Measurements from ENCODE around the gene STK33. TPM values are rescaled to one million over a fixed set of nuclear protein-coding genes. Genes with fewer than 3 reads are reported as not detected.

STK33 gene
- total and polyA plus RNA-seq, 2 donors, result 10.5 to 13.3 TPM

DNA sequence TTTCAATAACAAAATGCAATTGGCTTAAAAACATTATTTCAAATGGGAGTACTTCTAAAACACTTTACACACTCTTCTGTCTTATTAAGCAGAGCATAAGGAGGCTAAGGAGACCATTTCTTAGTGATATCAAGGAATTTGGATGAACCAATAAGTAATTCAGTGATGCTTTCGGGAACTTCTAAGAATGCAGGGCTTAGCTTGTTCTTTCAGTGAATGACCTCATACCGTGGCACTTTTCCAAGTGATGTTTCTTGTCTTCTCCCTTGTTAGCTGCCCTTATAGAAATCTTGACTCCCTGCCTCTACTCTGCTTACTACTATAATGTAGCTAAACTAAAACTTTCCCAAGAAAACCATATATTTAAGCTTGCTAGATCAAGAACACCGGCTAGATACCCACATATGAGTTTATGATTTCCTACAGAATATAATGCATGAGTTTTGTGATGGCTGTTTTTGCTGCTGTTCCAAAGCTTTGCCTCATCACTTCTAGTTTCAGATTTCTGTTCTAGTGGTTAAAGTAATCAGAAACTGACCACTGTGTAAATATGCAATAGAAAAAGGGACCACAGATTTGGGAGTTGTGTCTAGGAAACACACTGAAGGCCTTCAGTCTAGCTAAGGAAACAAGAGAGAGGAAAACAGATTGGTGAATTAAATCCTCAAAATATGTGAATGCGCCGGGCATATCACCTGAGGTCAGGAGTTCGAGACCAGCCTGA lies 37.5 kb upstream of the STK33 start:
- no peak for DNase-seq (ENCODE audit: low read depth in 6 of 9, low spot score in 9 of 9)
- Histone ChIP-seq H3K27me3 (ENCODE audit: control insufficient read depth in 2 of 2, insufficient read depth in 1 of 2, low read length in 1 of 2) (no peaks in the 10 kb centered on the region), H3K4me3 (ENCODE audit: low read length in 2 of 2) (no peak overlapping the region), H3K9me3 (ENCODE audit: control insufficient read depth in 2 of 2, insufficient read depth in 1 of 2, low read length in 1 of 2) (no peaks in the 10 kb centered on the region), H3K36me3 (ENCODE audit: control insufficient read depth in 2 of 2, insufficient read depth in 2 of 2, low read length in 1 of 2) (peaks cover 3% of the 10 kb centered on the region in 2 donors), H3K27ac (ENCODE audit: low read depth in 1 of 2, low read length in 1 of 2) (no peak overlapping the region), H3K4me1 (ENCODE audit: control insufficient read depth in 2 of 2, insufficient read depth in 2 of 2, low read length in 2 of 2) (no peaks in the 10 kb centered on the region)
- WGBS, result 89% methylated on average over 6 of the region's 6 CpGs

DNA sequence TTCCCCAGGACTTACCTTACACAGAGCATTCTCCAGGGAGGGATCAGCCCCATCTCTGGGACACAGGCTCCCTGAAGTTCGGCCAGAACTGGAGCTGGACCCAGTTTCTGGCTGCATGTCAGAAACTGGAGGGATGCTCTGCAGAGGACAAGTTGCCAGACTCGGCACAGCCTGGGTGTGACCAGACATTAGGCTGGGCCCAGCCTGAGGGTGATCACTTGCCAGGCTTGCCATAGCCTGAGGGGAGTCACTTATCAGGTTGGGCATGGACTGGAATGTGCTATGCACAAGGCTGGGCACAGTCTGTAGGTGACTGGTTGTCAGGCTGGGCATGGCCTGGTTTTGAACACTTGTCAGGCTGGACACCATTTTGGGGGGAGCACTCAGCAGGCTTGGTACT lies 30.7 kb upstream of the STK33 start:
- peaks cover 9 to 25% of the 10 kb centered on the region in 2 donors for H3K36me3 ChIP-seq (ENCODE audit: control insufficient read depth in 2 of 2, insufficient read depth in 2 of 2, low read length in 1 of 2)
- no peak overlapping the region for H3K27ac ChIP-seq (ENCODE audit: low read depth in 1 of 2, low read length in 1 of 2)
- H3K27me3 ChIP-seq (ENCODE audit: control insufficient read depth in 2 of 2, insufficient read depth in 1 of 2, low read length in 1 of 2), result no peaks in the 10 kb centered on the region
- H3K9me3 ChIP-seq (ENCODE audit: control insufficient read depth in 2 of 2, insufficient read depth in 1 of 2, low read length in 1 of 2), result no peaks in the 10 kb centered on the region
- no peak overlapping the region for H3K4me3 ChIP-seq (ENCODE audit: low read length in 2 of 2)
- WGBS, result 97% methylated on average over 2 of the region's 2 CpGs
- H3K4me1 ChIP-seq (ENCODE audit: control insufficient read depth in 2 of 2, insufficient read depth in 2 of 2, low read length in 2 of 2), result no peaks in the 10 kb centered on the region
- no peak for DNase-seq (ENCODE audit: low read depth in 6 of 9, low spot score in 9 of 9)

DNA sequence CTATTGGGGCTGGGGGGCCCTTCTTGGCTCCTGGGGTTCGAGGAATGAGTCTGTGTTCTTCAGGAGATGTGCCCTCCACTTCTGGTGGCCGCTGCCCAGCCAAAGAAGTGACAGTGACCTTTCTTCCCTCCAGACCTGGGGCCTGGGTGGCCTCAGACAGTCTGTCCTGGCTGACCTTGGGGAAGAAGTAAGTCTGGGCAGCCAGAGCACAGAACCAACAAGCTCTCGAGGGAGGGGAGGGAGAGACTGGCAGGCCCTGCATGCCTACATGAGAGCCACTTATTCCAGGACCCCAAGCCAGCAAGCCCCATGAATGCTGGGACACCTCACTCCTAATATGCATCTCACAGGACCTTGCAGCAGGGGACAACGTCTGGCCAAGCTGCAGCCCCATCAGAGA lies 27.1 kb upstream of the STK33 start:
- no peak for DNase-seq (ENCODE audit: low read depth in 6 of 9, low spot score in 9 of 9)
- H3K4me3 ChIP-seq (ENCODE audit: low read length in 2 of 2), result no peak overlapping the region
- peaks cover 11 to 31% of the 10 kb centered on the region in 2 donors for H3K36me3 ChIP-seq (ENCODE audit: control insufficient read depth in 2 of 2, insufficient read depth in 2 of 2, low read length in 1 of 2)
- H3K27ac ChIP-seq (ENCODE audit: low read depth in 1 of 2, low read length in 1 of 2), result no peak overlapping the region
- H3K27me3 ChIP-seq (ENCODE audit: control insufficient read depth in 2 of 2, insufficient read depth in 1 of 2, low read length in 1 of 2), result no peaks in the 10 kb centered on the region
- H3K4me1 ChIP-seq (ENCODE audit: control insufficient read depth in 2 of 2, insufficient read depth in 2 of 2, low read length in 2 of 2), result no peaks in the 10 kb centered on the region
- no peaks in the 10 kb centered on the region for H3K9me3 ChIP-seq (ENCODE audit: control insufficient read depth in 2 of 2, insufficient read depth in 1 of 2, low read length in 1 of 2)
- 91% methylated on average over 4 of the region's 4 CpGs for WGBS

DNA sequence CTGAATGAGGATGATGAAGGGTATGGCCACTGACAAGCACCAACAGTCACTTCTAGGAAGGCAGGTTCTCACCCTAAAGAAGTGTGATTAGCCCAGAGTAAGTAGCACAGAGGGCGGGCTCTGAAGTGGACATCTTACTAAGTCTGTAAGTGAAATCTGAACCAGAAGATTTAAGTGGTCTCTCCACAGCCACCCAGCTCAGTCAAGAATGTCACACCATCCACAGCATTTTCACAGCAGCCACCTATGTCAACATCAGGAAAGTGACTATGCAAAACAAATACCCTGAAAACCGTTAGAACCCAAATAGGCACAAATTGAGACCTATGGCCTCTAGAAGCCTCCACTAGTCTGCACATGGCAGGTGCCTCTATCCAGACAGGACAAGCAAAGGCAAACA lies 23.0 kb upstream of the STK33 start:
- H3K4me3 ChIP-seq (ENCODE audit: low read length in 2 of 2), result no peak overlapping the region
- H3K27ac ChIP-seq (ENCODE audit: low read depth in 1 of 2, low read length in 1 of 2), result no peak overlapping the region
- no peaks in the 10 kb centered on the region for H3K4me1 ChIP-seq (ENCODE audit: control insufficient read depth in 2 of 2, insufficient read depth in 2 of 2, low read length in 2 of 2)
- no peaks in the 10 kb centered on the region for H3K27me3 ChIP-seq (ENCODE audit: control insufficient read depth in 2 of 2, insufficient read depth in 1 of 2, low read length in 1 of 2)
- 98% methylated on average over 2 of the region's 2 CpGs for WGBS
- DNase-seq (ENCODE audit: low read depth in 6 of 9, low spot score in 9 of 9), result no peak
- no peaks in the 10 kb centered on the region for H3K9me3 ChIP-seq (ENCODE audit: control insufficient read depth in 2 of 2, insufficient read depth in 1 of 2, low read length in 1 of 2)
- peaks cover 8 to 20% of the 10 kb centered on the region in 2 donors for H3K36me3 ChIP-seq (ENCODE audit: control insufficient read depth in 2 of 2, insufficient read depth in 2 of 2, low read length in 1 of 2)

DNA sequence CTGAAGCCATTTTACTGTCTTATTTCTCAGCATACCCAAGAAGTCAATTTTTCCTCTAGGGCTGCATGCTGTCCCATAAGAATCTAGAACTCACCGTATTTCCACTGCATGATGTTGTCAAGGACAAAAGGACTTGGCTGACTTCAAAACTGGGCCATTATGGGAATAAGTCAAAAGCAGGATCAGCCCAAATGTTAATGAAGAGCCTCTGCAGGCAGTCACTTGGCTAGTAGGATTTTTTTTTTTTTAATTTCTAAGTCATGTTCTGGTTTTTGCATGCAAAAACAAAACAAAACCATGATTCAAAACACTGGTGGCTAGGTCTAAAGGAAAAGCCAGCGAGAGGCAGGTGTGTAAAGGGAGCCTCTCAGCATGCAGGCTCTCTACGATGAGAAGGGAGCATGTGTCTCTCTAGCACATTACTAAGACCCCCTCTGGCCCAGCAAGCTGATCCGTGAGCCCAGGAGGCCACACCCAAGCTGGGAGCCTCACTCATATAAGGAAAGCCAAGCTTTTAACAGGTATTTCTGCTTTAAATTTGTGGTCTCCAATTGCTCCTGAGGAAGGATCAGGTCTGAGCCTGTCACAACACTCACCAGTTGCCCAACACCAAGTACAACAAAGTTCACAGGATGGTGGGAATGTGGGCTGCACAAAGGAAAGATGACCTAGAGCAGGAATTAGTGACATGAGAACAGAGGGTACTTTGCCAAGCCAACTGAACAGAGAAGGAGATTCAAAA lies 21.4 kb upstream of the STK33 start:
- no peaks in the 10 kb centered on the region for H3K27me3 ChIP-seq (ENCODE audit: control insufficient read depth in 2 of 2, insufficient read depth in 1 of 2, low read length in 1 of 2)
- no peak overlapping the region for H3K27ac ChIP-seq (ENCODE audit: low read depth in 1 of 2, low read length in 1 of 2)
- no peaks in the 10 kb centered on the region for H3K4me1 ChIP-seq (ENCODE audit: control insufficient read depth in 2 of 2, insufficient read depth in 2 of 2, low read length in 2 of 2)
- no peak for DNase-seq (ENCODE audit: low read depth in 6 of 9, low spot score in 9 of 9)
- H3K9me3 ChIP-seq (ENCODE audit: control insufficient read depth in 2 of 2, insufficient read depth in 1 of 2, low read length in 1 of 2), result no peaks in the 10 kb centered on the region
- H3K4me3 ChIP-seq (ENCODE audit: low read length in 2 of 2), result no peak overlapping the region
- 96% methylated on average over 4 of the region's 4 CpGs for WGBS
- peaks cover 4 to 12% of the 10 kb centered on the region in 2 donors for H3K36me3 ChIP-seq (ENCODE audit: control insufficient read depth in 2 of 2, insufficient read depth in 2 of 2, low read length in 1 of 2)

DNA sequence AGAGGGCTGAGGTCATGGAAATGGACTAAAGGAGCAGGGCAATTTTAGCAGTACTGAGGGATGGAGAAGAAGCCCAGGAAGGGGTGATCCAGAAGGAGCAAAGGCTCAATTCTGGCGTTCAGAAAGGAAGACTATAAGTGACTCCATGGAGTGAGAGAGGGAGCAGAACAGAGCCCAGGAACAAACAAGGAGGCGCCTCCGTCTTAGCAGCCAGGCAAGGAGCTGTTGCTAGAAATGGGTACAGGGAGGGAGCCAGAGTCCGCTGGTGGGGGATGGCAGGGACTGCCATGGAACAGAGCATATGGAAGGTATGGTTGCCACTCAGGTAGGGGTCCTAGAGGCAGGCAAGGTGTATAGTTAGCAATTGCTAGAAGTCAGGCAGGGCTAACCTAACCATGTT lies 20.5 kb upstream of the STK33 start:
- Histone ChIP-seq H3K27ac (ENCODE audit: low read depth in 1 of 2, low read length in 1 of 2) (no peak overlapping the region), H3K4me3 (ENCODE audit: low read length in 2 of 2) (no peak overlapping the region), H3K27me3 (ENCODE audit: control insufficient read depth in 2 of 2, insufficient read depth in 1 of 2, low read length in 1 of 2) (no peaks in the 10 kb centered on the region), H3K36me3 (ENCODE audit: control insufficient read depth in 2 of 2, insufficient read depth in 2 of 2, low read length in 1 of 2) (peaks cover 2 to 12% of the 10 kb centered on the region in 2 donors), H3K4me1 (ENCODE audit: control insufficient read depth in 2 of 2, insufficient read depth in 2 of 2, low read length in 2 of 2) (no peaks in the 10 kb centered on the region), H3K9me3 (ENCODE audit: control insufficient read depth in 2 of 2, insufficient read depth in 1 of 2, low read length in 1 of 2) (no peaks in the 10 kb centered on the region)
- DNase-seq (ENCODE audit: low read depth in 6 of 9, low spot score in 9 of 9), result no peak
- WGBS, result 97% methylated on average over 4 of the region's 4 CpGs

- Histone ChIP-seq H3K4me1 (ENCODE audit: control insufficient read depth in 2 of 2, insufficient read depth in 2 of 2, low read length in 2 of 2) (no peaks in the 10 kb centered on the region), H3K27me3 (ENCODE audit: control insufficient read depth in 2 of 2, insufficient read depth in 1 of 2, low read length in 1 of 2) (no peaks in the 10 kb centered on the region), H3K36me3 (ENCODE audit: control insufficient read depth in 2 of 2, insufficient read depth in 2 of 2, low read length in 1 of 2) (peaks cover 0 to 12% of the 10 kb centered on the region in 2 donors), H3K9me3 (ENCODE audit: control insufficient read depth in 2 of 2, insufficient read depth in 1 of 2, low read length in 1 of 2) (no peaks in the 10 kb centered on the region), H3K4me3 (ENCODE audit: low read length in 2 of 2) (no peak overlapping the region), H3K27ac (ENCODE audit: low read depth in 1 of 2, low read length in 1 of 2) (no peak overlapping the region)
- 98% methylated on average over 1 of the region's 1 CpG for WGBS
- no peak for DNase-seq (ENCODE audit: low read depth in 6 of 9, low spot score in 9 of 9)
Observed at GRCh38 chr11:8613036-8613435, 19.0 kb upstream of the STK33 start.

GRCh38 chr11:8612522-8612921 lies 18.5 kb upstream of the STK33 start:
- H3K9me3 ChIP-seq (ENCODE audit: control insufficient read depth in 2 of 2, insufficient read depth in 1 of 2, low read length in 1 of 2), result no peaks in the 10 kb centered on the region
- H3K36me3 ChIP-seq (ENCODE audit: control insufficient read depth in 2 of 2, insufficient read depth in 2 of 2, low read length in 1 of 2), result peaks cover 0 to 12% of the 10 kb centered on the region in 2 donors
- no peak overlapping the region for H3K27ac ChIP-seq (ENCODE audit: low read depth in 1 of 2, low read length in 1 of 2)
- no peaks in the 10 kb centered on the region for H3K27me3 ChIP-seq (ENCODE audit: control insufficient read depth in 2 of 2, insufficient read depth in 1 of 2, low read length in 1 of 2)
- no peak overlapping the region for H3K4me3 ChIP-seq (ENCODE audit: low read length in 2 of 2)
- no peaks in the 10 kb centered on the region for H3K4me1 ChIP-seq (ENCODE audit: control insufficient read depth in 2 of 2, insufficient read depth in 2 of 2, low read length in 2 of 2)
- no peak for DNase-seq (ENCODE audit: low read depth in 6 of 9, low spot score in 9 of 9)
- 93% methylated on average over 5 of the region's 5 CpGs for WGBS

GRCh38 chr11:8610532-8611116 lies 16.6 kb upstream of the STK33 start:
- H3K9me3 ChIP-seq (ENCODE audit: control insufficient read depth in 2 of 2, insufficient read depth in 1 of 2, low read length in 1 of 2), result no peaks in the 10 kb centered on the region
- no peaks in the 10 kb centered on the region for H3K27me3 ChIP-seq (ENCODE audit: control insufficient read depth in 2 of 2, insufficient read depth in 1 of 2, low read length in 1 of 2)
- peak in 5 of 9 donors; percentile 17 to 74 (median 21) for DNase-seq (ENCODE audit: low read depth in 6 of 9, low spot score in 9 of 9)
- H3K4me1 ChIP-seq (ENCODE audit: control insufficient read depth in 2 of 2, insufficient read depth in 2 of 2, low read length in 2 of 2), result no peaks in the 10 kb centered on the region
- H3K36me3 ChIP-seq (ENCODE audit: control insufficient read depth in 2 of 2, insufficient read depth in 2 of 2, low read length in 1 of 2), result peaks cover 0 to 7% of the 10 kb centered on the region in 2 donors
- WGBS, result 37% methylated on average over 7 of the region's 7 CpGs
- no peak overlapping the region for H3K4me3 ChIP-seq (ENCODE audit: low read length in 2 of 2)
- H3K27ac ChIP-seq (ENCODE audit: low read depth in 1 of 2, low read length in 1 of 2), result no peak overlapping the region
